ENCODE measurements around the gene SNX25.

DNA sequence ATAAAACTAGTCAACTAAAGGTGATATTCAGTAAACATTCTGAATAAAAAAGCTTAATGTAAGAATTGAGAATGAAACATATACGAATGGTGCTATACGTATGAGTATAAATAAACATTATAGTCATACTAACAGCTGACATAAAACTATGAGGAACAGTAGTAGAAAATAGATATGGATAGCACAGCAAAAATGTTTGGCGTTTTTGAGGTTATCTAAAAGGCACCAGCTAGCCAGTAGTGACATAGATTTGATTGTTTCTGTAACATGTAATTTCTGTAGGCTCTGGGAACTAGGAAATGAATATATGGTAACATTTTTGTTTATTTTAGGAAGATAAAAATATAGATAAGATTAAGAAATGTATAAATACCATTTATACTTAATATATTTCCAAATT, 69.3 kb downstream of the SNX25 start:
- TF ChIP-seq GABPA (IDR thresholded peaks at IDR 0.05 in 1 of 2, conservative IDR thresholded peaks at IDR 0.05 in 1 of 2) (no peak), CTCF (IDR thresholded peaks at IDR 0.05; ENCODE audit: low read depth, low read length, missing input control) (no peak), MAX (IDR thresholded peaks at IDR 0.05) (no peak), TAF1 (conservative IDR thresholded peaks at IDR 0.05) (no peak), JUND (IDR thresholded peaks at IDR 0.05) (no peak), RAD21 (IDR thresholded peaks at IDR 0.05) (no peak), YY1 (IDR thresholded peaks at IDR 0.05) (no peak), SP1 (IDR thresholded peaks at IDR 0.05) (no peak)
- TF ChIP-seq, protein P1, sequence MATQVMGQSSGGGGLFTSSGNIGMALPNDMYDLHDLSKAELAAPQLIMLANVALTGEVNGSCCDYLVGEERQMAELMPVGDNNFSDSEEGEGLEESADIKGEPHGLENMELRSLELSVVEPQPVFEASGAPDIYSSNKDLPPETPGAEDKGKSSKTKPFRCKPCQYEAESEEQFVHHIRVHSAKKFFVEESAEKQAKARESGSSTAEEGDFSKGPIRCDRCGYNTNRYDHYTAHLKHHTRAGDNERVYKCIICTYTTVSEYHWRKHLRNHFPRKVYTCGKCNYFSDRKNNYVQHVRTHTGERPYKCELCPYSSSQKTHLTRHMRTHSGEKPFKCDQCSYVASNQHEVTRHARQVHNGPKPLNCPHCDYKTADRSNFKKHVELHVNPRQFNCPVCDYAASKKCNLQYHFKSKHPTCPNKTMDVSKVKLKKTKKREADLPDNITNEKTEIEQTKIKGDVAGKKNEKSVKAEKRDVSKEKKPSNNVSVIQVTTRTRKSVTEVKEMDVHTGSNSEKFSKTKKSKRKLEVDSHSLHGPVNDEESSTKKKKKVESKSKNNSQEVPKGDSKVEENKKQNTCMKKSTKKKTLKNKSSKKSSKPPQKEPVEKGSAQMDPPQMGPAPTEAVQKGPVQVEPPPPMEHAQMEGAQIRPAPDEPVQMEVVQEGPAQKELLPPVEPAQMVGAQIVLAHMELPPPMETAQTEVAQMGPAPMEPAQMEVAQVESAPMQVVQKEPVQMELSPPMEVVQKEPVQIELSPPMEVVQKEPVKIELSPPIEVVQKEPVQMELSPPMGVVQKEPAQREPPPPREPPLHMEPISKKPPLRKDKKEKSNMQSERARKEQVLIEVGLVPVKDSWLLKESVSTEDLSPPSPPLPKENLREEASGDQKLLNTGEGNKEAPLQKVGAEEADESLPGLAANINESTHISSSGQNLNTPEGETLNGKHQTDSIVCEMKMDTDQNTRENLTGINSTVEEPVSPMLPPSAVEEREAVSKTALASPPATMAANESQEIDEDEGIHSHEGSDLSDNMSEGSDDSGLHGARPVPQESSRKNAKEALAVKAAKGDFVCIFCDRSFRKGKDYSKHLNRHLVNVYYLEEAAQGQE (IDR thresholded peaks at IDR 0.05), result no peak
- TF ChIP-seq, protein P2, sequence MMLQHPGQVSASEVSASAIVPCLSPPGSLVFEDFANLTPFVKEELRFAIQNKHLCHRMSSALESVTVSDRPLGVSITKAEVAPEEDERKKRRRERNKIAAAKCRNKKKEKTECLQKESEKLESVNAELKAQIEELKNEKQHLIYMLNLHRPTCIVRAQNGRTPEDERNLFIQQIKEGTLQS (IDR thresholded peaks at IDR 0.05), result no peak

Measured in liver (tissue), 3 donors.